SH-SY5Y (cell line): ENCODE data around the gene PROX2.

Experiments used
- GATA2 ChIP-seq: IDR thresholded peaks from 2 replicates; pipeline ENCODE4 v1.6.1; 2011; ENCODE audit warnings: mild to moderate bottlenecking, low read depth, low read length
- GATA3 ChIP-seq: IDR thresholded peaks from 2 replicates; pipeline ENCODE4 v1.6.1; 2011; ENCODE audit warnings: low read depth, mild to moderate bottlenecking, low read length, moderate library complexity

Gene PROX2

GRCh38 chr14:74913393-74913910 lies 37.5 kb upstream of the PROX2 start:
- TF ChIP-seq GATA2 (no peak), GATA3 (no peak)

DNA sequence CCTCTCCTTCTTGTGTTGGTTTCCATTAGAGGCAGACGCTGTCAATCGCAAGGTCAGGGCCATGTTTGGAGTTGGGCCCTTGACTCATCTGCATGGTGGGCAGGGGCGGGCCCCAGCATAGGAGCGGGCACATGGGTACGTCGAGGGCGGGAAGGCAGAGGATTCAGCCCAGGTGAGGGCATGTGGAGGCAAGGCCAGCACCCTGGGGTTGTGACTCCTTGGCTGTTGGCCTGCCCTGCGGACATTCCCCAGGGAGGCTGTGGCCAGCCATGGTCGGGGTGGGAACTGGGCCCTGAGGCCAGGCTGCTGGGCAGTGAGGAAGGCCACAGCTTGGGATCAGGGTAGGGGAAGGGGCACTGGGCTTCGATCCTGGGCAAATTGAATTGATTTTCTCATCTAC lies 36.9 kb upstream of the PROX2 start:
- no peak for TF ChIP-seq GATA2
- TF ChIP-seq GATA3 = no peak

DNA sequence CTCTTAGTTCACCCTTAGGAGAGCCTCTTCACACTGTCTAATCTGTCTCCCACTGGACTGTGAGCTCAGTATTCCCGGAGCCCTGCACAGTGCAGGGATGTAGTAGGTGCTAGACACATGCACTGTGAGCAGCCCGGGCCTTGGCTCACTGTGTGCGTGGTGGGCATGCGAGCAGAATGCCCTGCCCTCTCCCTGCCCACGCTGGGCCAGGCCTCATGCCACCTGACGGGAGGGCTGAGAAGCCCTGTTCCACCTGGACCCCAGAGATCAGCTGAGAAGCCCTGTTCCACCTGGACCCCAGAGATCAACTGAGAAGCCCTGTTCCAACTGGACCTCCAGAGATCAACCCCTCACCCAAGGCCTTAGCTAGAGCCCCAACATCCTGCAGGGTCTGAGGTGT lies 36.2 kb upstream of the PROX2 start:
- TF ChIP-seq GATA3 = no peak
- TF ChIP-seq GATA2 = no peak

GRCh38 chr14:74911704-74912103 lies 35.8 kb upstream of the PROX2 start:
- no peak for TF ChIP-seq GATA3
- TF ChIP-seq GATA2 = no peak

GRCh38 chr14:74911221-74911620 lies 35.3 kb upstream of the PROX2 start:
- TF ChIP-seq GATA2 (no peak), GATA3 (no peak)

DNA sequence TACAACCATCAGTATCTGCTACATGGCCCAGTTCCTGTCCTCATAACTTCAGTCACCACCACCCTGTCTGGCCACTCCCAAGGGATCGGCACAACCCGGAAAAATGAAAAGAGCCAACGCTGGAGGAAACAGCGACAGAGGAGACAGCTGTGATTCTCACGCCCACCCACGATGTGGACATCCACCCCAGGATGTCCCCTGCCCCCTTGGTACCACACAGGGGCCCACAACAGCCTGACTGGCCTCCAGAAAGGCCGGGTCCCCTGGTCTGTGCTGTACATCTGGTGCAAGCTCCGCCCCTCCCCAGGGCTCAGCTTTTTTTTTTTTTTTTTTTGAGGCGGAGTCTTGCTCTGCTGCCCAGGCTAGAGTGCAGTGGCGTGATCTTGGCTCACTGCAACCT lies 34.6 kb upstream of the PROX2 start:
- TF ChIP-seq GATA3 = no peak
- TF ChIP-seq GATA2 = no peak

DNA sequence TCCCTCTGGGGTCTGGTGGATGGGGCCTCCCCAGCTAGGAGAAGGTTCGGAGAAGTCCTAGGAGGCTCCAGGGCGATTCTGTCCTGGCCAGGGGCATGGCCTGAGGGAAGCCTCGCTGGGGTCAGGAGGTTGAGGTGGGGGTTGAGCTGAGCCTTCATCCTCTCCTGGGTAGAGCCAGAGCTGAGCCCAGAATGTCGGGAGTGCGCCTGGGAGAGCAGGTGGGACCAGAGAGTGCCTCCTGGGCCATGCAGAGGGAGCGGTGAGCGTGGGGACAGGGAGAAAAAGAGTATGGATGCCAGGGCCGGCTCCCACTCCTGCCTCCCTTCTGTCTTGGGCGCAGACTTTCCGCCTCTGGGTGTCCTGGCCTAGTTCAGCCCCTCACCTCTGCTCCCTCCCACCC lies 34.0 kb upstream of the PROX2 start:
- TF ChIP-seq GATA3 (no peak), GATA2 (no peak)

DNA sequence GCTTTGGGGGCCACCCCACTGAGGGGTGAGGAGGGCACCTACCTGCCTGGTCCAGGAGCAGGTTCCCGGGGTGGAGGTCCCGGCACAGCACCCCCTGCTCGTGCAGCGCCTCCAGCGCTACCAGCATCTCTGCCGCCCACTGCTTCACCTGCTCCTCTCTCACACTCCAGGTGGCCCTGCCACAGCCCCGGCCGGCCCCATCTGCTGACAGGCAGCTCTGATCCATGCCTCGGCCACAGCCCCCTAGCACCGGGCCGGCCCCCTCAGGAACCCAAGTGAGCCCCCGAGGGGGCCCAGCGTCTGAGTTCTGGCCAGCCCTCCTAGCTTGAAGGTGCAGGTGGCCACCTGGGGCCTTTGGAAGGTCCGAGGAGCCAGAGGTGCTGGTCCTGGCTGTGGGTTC lies 33.6 kb upstream of the PROX2 start:
- TF ChIP-seq GATA2 (no peak), GATA3 (no peak)

DNA sequence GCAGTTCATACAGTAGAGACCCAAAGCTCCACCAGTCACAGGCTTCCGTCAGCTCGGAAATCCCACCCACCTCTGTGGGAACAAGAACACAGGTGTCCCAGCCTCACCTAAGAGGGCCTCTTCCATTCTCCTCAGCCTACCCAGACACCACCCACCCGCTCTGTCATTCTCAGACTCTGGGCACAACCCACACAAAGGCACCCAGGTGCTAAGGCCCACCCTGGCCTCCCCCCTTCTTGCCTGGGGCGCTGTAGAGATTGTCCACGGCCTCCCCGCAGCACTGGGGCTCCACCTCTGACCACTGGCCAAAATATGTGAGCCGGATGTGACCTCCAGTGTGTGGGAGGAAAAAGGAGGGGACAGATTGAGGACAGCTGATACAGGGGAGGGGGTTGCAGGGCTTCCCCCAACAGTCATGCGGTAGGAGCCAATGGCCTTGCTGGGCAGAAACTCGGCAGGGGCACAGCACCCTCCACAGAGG lies 33.0 kb upstream of the PROX2 start:
- TF ChIP-seq GATA2 = no peak
- no peak for TF ChIP-seq GATA3

DNA sequence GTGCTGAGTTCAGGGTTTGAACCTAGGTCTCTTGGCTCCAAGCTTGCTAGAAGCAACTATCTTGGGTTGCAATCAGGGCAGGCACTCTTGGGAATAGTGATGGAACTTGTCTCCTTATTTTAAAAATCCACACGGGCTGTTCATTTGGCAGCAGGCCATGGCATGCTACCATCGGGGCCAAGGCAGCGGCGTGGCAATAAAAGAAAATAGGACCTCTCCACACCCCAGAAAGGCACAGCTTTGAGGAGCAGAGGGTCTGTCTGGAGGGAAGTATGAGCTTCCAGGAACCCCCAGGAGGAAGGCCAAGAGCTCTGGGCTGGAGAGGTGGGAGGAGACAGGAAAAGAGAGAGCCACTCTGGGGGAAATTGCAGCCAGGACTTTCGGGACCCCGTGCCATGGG lies 31.8 kb upstream of the PROX2 start:
- TF ChIP-seq GATA2 (no peak), GATA3 (no peak)

DNA sequence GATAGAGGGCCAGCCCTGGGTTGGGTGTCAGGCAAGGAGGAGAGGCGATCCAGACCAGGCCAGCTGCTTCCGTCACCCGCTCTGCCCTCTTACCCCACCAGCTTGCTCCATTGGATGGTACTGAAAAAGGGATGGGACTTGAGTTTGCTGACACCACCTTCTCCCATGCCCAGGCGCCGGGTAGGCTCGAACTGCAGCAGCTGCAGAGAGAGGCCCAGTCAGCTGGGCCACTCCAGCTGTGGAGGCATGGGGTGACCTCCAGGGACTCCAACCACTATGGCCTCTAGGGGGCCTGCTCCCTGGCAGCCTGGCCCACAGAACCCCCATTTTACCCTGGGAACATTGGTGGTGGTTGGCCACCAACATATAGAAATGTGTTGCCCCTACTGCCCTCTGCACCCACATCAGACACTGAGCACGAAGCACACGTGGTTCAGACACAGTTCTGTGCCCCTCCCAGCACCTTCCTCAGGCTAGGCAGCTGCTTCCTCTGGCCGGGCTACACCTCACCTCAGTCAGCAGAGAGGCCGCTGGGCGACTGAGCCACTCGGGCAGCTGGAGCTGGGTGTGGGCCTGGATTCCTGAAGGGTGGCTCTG lies 31.1 kb upstream of the PROX2 start:
- TF ChIP-seq GATA2 (no peak), GATA3 (no peak)

GRCh38 chr14:74905595-74906142 lies 29.7 kb upstream of the PROX2 start:
- TF ChIP-seq GATA3 (no peak), GATA2 (no peak)

- TF ChIP-seq GATA2 = no peak
- no peak for TF ChIP-seq GATA3
Measured at GRCh38 chr14:74904635-74905503, 28.9 kb upstream of the PROX2 start.

DNA sequence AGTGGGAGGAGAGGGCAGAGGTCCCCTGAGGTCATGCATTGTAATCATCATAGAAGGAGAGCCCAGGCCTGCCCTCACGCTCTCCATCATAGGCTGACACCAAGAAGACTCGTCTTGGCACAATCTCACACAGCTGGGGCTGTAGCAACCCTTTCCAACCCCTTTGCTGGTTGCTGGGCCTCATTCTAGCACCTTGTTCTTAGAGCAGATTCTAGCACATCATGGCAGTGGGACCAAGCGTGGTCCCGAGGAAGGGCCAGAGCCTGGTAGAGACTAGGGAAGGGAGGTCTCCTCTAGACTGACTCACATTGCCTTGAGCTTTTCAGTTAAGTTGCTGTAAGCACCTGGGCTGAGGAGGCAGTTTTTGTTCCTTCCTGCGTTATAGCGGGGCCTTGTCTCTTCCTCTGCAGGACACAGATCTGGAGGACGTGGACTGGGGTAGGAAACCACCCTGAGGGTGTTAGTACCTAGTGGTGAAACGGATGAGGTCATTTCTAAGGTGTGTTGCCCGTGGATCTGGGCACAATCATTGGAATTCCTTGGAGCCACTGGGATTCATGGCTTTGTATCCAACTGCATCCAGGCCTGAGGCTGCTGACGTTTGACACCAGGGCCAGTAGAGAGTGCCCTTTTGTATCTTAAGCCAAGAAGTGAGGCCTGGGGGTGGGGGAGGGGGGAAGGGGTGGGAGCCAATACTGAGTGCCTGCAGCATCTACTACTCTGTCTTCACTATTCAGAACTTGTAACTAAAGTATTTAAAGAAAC lies 27.2 kb upstream of the PROX2 start:
- TF ChIP-seq GATA3 (no peak), GATA2 (no peak)

DNA sequence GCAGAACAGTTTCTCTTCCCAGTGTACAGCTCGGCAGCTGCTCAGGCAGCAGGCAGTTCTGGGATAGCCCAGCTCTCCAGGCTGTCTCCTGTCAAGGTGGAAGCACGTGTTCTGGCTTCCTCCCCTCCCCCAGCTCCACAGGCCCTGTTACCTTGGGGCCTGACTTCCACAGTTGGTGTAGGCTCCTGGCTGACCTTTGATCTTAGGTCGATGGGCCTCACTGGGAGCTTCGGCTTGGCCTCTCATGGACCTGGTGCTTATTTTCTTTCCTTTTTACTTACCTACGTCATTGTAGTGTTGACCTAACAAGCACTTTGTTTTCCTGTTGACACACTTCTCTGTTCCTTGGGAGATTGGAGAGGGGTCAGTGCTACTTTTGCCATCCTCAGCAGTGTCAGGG lies 22.7 kb upstream of the PROX2 start:
- TF ChIP-seq GATA3 (no peak), GATA2 (no peak)
